ENCODE measurements around the gene PRRC2B.
A peak's percentile ranks its signal among the peaks of the same experiment; 100 is the strongest.

The PRRC2B gene

GRCh38 chr9:131516930-131517329 is 123.0 kb downstream of the PRRC2B start:
- DNase-seq (ENCODE audit: low spot score) = no peak

- DNase-seq (ENCODE audit: low spot score) = no peak
Measured at GRCh38 chr9:131517761-131518190, 123.9 kb downstream of the PRRC2B start.

GRCh38 chr9:131518553-131518952 is 124.7 kb downstream of the PRRC2B start:
- no peak for DNase-seq (ENCODE audit: low spot score)

GRCh38 chr9:131520503-131520902 is 126.6 kb downstream of the PRRC2B start:
- DNase-seq (ENCODE audit: low spot score) = no peak

GRCh38 chr9:131521203-131521602 is 127.3 kb downstream of the PRRC2B start:
- DNase-seq (ENCODE audit: low spot score) = no peak

- no peak for DNase-seq (ENCODE audit: low spot score)
Measured at GRCh38 chr9:131521822-131522221, 127.9 kb downstream of the PRRC2B start.

- DNase-seq (ENCODE audit: low spot score) = no peak
Measured at GRCh38 chr9:131522257-131523085, 128.6 kb downstream of the PRRC2B start.

- no peak for DNase-seq (ENCODE audit: low spot score)
Measured at GRCh38 chr9:131523086-131523388, 129.2 kb downstream of the PRRC2B start.

- DNase-seq (ENCODE audit: low spot score) = no peak
Measured at GRCh38 chr9:131523451-131524435, 129.9 kb downstream of the PRRC2B start.

- DNase-seq (ENCODE audit: low spot score) = no peak
Measured at GRCh38 chr9:131524665-131525315, 130.9 kb downstream of the PRRC2B start.

- no peak for DNase-seq (ENCODE audit: low spot score)
Measured at GRCh38 chr9:131525643-131526565, 132.0 kb downstream of the PRRC2B start.

GRCh38 chr9:131528186-131528585 is 134.3 kb downstream of the PRRC2B start:
- no peak for DNase-seq (ENCODE audit: low spot score)

- no peak for DNase-seq (ENCODE audit: low spot score)
Measured at GRCh38 chr9:131528886-131529505, 135.1 kb downstream of the PRRC2B start.

GRCh38 chr9:131529597-131530545 is 136.0 kb downstream of the PRRC2B start:
- peak; percentile 43 for DNase-seq (ENCODE audit: low spot score)

- peak; percentile 60 for DNase-seq (ENCODE audit: low spot score)
Measured at GRCh38 chr9:131530546-131530919, 136.6 kb downstream of the PRRC2B start.

GRCh38 chr9:131530920-131531832 is 137.3 kb downstream of the PRRC2B start, which contains the start of gene UCK1:
Gene UCK1 (minus strand): TSS chr9:131531263. CDS start chr9:131531174, 89 bp downstream.
- peak; percentile 92 for DNase-seq (ENCODE audit: low spot score)

- DNase-seq (ENCODE audit: low spot score) = no peak
Measured at GRCh38 chr9:131534721-131535237, 140.9 kb downstream of the PRRC2B start.

GRCh38 chr9:131537946-131538345 is 144.1 kb downstream of the PRRC2B start:
- DNase-seq (ENCODE audit: low spot score) = no peak
